ENCODE data around the gene ZNF557. TPM values are rescaled to one million over a fixed set of nuclear protein-coding genes. Genes with fewer than 3 reads are reported as not detected.
A peak's percentile ranks its signal among the peaks of the same experiment; 100 is the strongest.

Gene ZNF557
- total and polyA plus RNA-seq, 10 of the 15 experiments (the other 5 are each of a cell fraction or from before 2014, with no cell fraction given), result 3.9 to 12.1 (median 9.0) TPM

- Histone ChIP-seq H4K20me1 (ENCODE audit: control insufficient read depth, insufficient read depth) (no peaks in the 10 kb centered on the region), H2AFZ (ENCODE audit: control insufficient read depth, low read depth, low read length) (no peak overlapping the region), H3K9ac (ENCODE audit: control insufficient read depth, insufficient read depth, low read length) (no peak overlapping the region), H3K4me3 (no peak overlapping the region), H3K9me3 (replicated peaks; ENCODE audit: control insufficient read depth, insufficient read depth, low read length) (peaks cover 66% of the 10 kb centered on the region), H3K79me2 (ENCODE audit: control insufficient read depth, insufficient read depth, low read length) (no peaks in the 10 kb centered on the region), H3K36me3 (ENCODE audit: control insufficient read depth in 2 of 2, insufficient read depth in 2 of 2, low read length in 1 of 2) (peaks cover 37 to 56% of the 10 kb centered on the region in 2 experiments), H3K27ac (ENCODE audit: control insufficient read depth, insufficient read depth) (no peak overlapping the region), H3K27me3 (replicated peaks in 1 of 2; ENCODE audit: control insufficient read depth in 2 of 2, insufficient read depth in 2 of 2, low read length in 1 of 2) (no peaks in the 10 kb centered on the region), H3K4me2 (ENCODE audit: control insufficient read depth, insufficient read depth) (no peak overlapping the region), H3K4me1 (ENCODE audit: control insufficient read depth, insufficient read depth, low read length) (no peaks in the 10 kb centered on the region)
- ChIA-PET SMC1A (ENCODE audit: uncharacterized antibody, unreplicated experiment) (no interaction called here), POLR2A (no interaction called here), CTCF (no interaction called here), RAD21 (ENCODE audit: unreplicated experiment) (interaction anchor here (0.9 kb wide), 1 partner anchor 195 kb away, joined by 3 read pairs; no protein-coding TSS in a partner anchor)
- TF ChIP-seq CBX5 (IDR thresholded peaks at IDR 0.05; ENCODE audit: low read depth), result peak; percentile 87; the same call in 1 of the 2 replicates
- no peak for TF ChIP-seq FOXM1 (IDR thresholded peaks at IDR 0.05; ENCODE audit: low read depth, low read length)
- peak; percentile 100 for TF ChIP-seq ZBTB33 (IDR thresholded peaks at IDR 0.05)
- ATAC-seq (no peak), FAIRE-seq (no peak), DNase-seq (ENCODE audit: low read depth, low spot score) (no peak)
- WGBS (ENCODE audit: insufficient coverage, insufficient replicate concordance, low lambda C conversion rate, missing lambda C conversion rate), result 98% methylated on average over 2 of the region's 2 CpGs
- intact Hi-C loops (cut with micrococcal nuclease; ENCODE audit: unreplicated experiment), result no loop called here
- in situ Hi-C loops (cut with MboI), result loop anchor here (5.0 kb wide), 1 partner anchor 66 kb away; no protein-coding TSS in a partner anchor
- BruUV-seq (replicated peaks), result no TSS peak
Measured at GRCh38 chr19:7078008-7078407, 8.5 kb downstream of the ZNF557 start.
